Measurements from ENCODE around the gene BRWD1.
"Not testable (repeated sequence)": the region's sequence is repeated elsewhere in the genome, so short reads cannot be mapped to it uniquely, and the experiment has no call there.

BRWD1 gene

DNA sequence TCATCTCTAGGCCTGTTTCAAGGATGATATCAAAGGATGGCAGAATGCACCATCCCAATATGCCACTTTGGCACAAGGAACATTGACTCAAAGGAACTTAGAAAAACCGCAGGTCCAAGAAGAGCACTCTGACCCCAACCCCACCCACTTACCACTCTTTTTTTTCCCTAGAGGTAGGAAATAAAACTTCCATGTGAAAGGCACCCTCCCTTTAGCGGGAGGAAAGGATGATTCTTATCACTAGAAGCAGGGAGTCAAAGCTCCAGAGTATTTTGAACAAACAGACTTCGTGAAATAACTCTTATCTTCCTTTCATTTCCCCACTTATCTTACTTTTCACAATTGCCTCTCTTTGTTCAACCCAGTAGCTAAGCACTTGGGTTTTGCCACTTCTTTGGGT, 152.4 kb downstream of the BRWD1 start:
- DNase-seq: peak; percentile 25

DNA sequence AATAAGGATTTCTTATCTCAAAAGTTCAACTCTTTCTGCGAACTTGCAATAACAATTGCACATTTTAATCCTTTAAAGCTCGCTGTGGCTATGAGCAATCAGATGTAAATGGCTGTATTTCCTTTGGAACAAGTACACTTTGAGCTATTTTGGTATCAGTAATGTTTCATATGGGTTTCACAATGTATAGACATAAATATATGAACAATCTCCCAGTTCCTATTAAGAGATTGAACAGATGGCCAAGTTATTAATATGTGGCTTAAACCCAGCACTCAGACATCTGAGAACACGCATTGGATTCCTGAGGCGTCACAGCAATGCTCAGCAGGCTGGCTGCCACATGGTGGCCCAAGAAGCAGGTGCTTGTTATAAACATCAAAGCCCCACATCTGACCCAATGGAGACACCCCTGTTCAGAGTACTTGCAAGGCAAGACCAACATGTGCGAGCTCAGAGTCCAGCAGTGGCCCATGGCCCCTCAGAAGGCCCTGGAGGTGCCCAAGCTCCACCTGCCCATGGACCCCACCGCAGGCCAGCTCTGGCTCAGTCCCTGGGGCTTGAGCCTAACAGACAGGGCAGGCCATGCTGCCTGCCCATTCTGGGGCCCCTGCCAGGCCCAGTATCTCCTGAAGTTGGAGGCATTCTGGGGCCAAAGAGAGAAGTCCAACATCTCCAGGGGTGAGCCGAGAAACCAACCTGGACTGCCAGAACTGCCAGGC, 153.9 kb downstream of the BRWD1 start:
- no peak for DNase-seq

DNA sequence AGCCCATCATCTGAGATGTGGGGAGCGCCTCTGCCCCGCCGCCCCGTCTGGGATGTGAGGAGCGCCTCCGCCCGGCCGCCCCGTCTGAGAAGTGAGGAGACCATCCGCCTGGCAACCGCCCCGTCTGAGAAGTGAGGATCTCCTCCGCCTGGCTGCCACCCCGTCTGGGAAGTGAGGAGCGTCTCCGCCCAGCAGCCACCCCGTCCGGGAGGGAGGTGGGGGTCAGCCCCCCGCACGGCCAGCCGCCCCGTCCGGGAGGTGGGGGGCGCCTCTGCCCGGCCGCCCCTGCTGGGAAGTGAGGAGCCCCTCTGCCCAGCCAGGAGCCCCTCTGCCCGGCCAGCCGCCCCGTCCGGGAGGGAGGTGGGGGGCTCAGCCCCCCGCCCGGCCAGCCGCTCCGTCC, 156.2 kb downstream of the BRWD1 start:
- not testable (repeated sequence) for DNase-seq

DNA sequence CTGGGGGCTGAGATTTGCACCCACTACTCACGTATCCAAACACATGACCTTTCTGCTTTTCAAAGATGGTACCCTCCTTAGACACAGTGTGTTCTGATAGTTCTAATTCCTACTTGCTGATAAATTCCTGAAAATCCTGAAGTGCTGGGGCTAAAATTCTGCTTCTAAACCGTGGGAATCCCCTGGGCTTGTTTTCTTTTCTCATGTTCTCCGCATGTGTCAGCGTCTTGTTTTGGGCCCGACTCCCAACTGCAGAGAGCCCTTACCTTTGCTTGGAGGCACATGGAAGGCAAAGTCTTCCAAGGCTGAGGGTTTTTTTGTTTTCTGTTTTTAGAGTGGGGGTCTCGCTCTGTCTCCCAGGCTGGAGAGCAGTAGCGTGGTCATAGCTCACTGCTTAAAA, 157.4 kb downstream of the BRWD1 start:
- no peak for DNase-seq

DNA sequence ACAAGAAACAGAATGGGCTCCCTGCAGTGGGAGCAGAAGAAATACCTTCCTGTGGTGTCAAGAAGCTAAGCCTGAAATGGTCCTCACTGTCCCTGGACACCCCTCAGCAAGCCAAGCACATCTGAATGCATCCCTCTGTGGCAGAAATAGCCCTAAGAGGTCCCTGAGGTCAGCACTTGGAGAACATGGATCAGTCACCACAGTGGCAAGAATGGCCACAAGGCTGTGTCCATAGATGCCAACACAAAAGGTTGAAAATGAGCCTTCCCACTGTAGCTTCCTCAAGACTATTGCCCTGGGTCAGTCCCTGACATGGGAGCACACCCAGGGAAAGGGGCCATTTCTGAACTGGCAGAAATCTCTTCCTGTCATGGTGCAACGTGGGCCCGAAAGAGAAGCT, 157.9 kb downstream of the BRWD1 start:
- no peak for DNase-seq

DNA sequence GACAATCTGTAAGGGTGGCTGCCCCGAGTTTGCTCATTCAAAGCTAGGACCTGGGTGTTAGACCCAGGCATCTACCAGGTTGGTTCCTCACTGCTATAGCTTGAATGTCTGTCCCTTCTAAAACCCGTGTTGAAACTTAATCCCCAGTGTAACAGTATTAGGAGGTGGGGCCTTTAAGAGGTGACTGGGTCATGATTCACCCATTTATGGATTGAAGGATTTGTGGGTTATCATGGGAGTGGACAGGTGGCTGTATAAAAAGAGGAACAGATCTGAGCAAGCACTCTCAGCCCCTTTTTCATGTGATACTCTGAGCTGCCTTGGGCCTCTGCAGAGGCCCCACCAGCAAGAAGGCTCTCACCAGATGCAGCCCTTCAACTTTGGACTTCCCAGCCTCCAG, 159.6 kb downstream of the BRWD1 start:
- DNase-seq: no peak

DNA sequence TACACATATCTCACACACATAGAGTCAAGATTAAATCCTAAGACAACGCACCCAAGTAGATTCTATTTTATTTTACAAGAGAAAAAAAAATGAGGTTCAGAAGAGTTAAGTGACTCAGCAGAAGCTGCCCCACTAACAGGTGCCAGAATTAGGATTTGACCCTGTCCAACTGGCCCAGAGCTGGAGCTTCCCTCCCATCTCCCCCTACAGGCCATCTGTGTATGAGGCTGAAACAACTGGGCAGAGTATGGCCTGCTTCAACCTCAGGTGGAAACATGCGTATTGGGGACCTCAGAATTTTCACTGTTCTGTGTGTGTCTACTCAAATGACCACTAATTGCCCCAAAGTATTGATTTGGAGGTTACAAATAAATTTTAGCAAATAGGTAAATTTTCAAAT, 160.1 kb downstream of the BRWD1 start:
- DNase-seq: peak; percentile 54

DNA sequence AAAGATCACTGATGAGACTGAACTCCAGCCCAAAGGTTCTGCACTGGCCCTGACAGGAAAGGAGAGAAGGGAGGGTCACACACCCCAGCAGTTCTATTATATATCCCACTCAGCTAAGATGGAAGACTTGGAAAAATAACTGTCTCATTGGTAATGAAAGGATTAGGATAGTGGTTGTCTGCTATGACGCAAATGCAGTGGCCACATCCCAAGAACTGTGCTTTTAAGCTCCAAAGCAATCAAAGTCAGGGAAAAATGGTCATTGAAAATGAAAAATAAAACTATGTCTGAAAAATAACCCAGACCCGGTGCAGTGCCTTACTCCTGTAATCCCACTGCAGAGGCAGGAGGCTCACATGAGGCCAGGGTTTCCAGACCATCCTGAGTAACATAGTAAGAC, 161.2 kb downstream of the BRWD1 start:
- DNase-seq: no peak

DNA sequence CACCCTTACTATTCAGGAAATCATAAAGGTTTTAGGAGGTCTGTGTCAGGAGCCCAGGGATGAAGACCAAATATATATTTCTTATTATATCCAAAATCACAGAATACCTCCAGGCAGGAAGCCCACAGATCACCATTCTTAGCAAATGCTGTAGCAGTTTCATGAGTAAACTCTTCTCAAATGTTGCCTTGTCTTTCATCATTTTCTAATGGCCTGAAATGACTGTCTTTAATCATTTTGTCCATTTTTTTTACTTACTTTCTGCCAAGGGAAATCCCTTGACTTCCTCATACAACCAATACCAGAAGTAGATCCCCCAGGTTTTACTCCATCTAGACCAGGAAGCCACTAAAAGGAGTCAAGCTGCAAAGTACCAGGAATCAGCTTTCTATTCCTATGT, 162.6 kb downstream of the BRWD1 start:
- no peak for DNase-seq

DNA sequence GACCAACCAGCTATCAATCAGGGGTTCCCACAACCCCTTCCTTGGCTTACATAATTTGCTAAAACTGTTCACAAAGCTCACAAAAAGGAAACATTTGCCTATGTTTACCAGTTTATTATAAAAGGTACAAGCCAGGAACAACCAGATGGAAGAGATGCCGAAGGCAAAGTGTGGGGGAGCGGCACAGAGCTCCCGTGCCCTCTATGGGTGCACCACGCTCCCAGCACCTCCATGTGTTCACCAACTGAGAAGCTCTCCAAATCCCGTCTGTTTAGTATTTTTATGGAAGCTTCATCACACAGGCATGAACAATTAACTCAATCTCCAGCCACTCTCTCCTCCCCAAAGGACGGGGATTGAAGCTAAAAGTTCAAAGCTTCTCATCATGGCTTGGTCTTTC, 163.1 kb downstream of the BRWD1 start:
- DNase-seq: no peak

DNA sequence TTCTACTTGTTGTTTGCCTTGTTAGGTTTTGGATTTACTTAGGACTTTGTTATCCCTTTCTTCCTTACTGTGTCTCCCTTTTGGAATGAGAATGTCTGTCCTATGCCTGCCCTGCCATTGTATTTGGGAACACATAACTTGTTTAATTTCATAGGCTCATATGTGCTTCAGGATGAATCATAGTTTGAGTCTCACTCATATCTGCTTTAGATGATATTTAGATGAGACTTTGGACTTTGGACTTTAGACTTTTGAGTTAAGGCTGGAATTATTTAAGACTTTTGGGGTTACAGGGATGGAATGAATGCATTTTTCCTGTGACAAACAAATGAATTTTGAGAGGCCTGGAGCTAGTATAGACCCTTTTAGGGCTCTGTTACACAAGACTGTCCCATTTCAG, 163.6 kb downstream of the BRWD1 start:
- DNase-seq: no peak

DNA sequence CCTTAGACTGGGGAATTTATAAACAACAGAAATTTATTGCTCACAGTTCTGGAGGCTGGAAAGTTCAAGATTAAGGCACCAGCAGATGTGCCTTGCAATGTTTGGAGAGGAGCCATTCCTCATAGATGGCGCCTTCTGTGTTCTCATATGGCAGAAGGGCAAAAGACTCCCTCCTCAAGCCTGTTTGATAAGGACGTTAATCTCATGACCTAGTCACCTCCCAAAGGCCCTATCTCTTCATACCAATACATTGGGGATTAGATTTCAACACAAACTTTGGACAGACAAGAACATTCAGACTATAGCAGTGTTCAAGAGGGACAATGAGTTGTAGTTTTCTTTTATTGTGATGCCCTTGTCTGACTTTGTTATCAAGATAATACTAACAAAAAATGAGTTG, 164.5 kb downstream of the BRWD1 start:
- DNase-seq: peak; percentile 91

DNA sequence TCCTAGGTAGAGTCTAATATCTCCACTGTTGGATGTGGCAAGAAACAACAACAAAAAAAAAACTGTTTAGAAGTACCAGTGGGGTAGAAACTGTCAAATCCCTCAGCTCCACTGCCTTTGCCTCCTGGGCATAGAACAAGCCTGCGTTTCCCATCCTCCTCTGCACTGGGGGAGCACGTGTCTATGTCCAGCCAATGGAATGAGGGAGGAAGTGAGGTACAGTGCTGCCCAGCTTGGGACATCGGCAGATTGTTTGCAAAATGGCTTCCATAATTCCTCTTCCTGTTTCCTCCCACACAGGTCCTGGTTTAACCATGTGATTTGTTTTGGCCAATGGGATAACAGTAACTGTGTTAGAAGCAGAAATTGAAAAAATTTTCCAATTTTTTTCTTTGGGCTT, 169.2 kb downstream of the BRWD1 start:
- DNase-seq: no peak

DNA sequence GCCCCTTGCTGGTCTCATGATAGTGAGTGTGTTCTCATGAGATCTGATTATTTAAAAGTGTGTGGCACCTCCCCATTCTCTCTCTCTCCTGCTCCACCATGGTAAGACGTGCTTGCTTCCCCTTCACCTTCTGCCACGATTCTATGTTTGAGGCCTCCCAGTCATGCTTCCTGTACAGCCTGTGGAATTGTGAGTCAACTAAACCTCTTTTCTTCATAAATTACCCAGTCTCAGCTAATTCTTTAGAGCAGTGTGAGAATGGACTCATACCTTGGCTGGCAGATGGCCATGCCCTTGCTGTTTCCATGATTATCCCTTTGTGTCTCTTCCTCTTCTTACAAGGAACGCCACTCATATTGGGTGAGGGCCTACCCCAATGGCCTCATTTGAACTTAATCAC, 170.5 kb downstream of the BRWD1 start:
- DNase-seq: no peak

DNA sequence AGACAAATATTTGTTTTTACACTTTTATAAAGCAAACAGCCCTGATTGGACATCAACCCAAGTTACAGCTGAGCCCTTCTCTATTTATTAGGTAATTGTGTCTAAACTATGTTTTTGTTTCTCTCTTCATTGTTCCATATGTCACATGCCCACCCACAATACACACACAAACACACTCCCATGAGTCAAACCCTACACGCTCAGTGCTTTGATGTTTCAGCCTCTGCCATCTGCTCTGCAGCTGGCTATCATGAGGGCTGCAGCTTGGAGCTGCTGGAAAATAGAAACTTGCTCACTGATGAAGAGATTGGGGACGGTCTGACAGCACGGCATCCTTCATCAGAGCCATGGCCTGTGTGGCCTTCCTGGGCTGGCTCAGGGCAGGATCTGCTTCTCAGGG, 171.9 kb downstream of the BRWD1 start:
- DNase-seq: peak; percentile 33

DNA sequence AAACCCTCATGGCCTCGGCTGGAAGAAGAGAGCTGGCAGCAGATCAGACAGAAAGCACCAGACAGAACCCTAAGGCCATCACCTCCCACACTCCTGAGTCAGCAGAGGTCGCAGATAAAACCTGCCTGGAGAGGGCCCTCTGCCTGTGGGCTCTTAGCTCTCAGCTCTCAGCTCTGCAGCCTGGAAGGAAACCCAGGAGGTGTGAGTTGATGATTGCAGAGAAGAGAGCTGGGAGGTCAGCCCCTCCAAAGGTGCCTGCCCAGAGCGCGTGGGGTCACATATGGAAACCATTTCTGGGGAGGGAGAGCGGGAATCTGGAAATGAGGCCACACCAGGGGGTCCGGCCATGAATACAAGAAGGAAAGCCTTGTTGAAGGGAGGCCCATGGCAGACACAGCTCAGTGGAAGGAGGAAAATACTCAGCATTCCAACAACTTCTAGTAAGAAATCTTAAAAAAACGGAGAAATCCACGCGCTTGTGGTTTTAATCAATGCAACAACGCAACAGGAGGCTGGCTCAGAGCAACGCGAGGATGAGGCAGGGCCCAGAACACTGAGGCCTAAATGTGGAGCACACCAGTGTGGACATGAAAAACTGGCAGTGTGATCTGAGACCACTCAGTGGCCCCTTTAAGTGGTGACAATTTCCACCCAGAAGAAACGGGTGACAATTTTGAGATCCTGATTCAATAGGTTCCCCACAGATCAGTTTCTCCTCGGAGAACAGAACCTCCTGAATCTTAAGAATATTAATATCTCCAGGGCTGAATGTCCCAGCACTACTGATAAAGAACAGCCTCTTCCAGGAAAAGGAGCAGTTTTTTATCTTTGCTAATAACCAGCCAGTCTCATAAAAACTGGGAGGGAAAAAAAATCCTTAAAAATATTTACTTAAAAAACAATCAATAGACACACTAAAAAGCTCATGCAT, 175.9 kb downstream of the BRWD1 start:
- peak; percentile 80 for DNase-seq

DNA sequence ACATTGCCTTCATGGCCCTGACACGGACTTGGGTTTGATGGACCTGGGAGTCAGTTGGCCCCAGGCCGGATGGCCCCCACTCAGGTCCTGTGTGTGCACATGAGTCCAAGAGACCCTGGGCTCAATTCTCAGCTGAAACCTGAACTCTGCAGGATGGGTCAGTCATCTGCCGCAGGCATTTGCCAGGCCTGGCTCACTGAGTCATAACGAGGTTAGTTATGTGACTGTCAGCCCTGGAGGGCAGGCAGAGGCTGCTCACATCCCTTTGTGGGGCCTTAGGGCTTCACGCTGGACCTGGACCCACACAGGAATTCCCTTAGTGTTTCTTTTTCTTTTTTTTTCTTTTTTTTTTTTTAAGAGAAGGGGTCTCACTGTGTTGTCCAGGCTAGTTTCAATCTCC, 176.7 kb downstream of the BRWD1 start:
- no peak for DNase-seq

DNA sequence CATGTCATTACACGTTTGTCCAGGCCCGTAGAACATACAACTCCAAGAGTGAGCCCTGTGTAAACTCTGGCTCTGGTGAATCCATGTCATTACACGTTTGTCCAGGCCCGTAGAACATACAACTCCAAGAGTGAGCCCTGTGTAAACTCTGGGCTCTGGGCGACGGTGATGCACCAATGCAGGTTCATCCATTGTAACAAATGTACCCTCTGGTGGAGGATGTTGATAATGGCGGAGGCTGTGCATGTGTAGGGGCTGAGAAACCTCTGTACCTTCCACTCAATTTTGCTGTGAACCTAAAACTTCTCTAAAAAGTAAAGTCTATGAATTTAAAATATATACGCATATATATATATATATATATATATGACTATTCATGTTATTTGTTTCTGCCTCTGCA, 177.3 kb downstream of the BRWD1 start:
- DNase-seq: peak; percentile 66

DNA sequence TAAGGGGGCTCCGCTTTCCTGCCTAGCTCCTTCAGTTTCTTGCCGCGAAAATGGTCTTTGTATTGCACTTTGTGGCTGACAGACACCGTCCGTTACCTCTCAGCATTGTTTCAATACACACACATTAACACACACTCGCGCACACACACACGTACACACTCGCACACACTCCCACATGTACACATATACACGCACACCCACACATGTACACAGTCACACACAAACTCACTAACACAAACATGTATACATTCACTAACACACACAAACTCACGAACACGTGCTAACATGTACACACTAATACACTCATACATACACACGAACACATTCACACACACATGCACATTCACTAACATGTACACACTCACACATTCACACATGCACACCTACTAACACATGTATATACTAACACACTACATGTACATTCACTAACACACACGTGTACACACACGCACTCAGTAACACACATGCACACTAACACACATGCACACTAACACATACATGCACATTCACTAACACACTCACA, 179.1 kb downstream of the BRWD1 start:
- DNase-seq: no peak
